ENCODE results near the gene STOX1.
"Not testable (repeated sequence)": the region's sequence is repeated elsewhere in the genome, so short reads cannot be mapped to it uniquely, and the experiment has no call there.

STOX1 gene

DNA sequence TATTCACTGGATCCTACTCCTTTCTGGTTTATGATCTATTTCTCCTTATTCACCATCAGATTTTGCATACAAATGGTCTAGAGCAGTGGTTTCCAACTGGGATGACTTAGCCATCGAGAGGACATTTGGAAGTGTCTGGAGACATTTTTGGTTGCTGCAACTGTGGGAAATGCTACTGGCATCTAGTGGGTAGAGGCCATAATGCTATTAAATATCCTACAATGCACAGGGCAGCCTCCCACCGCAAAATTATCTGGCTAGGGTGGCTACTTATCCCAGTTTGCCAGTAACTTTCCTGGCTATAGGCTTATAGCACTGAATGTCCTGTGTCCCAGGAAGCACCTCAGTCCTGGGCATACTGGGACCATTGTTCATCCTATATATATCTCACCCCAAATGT lies 52.3 kb downstream of the STOX1 start:
- DNase-seq (ENCODE audit: low spot score): no peak

DNA sequence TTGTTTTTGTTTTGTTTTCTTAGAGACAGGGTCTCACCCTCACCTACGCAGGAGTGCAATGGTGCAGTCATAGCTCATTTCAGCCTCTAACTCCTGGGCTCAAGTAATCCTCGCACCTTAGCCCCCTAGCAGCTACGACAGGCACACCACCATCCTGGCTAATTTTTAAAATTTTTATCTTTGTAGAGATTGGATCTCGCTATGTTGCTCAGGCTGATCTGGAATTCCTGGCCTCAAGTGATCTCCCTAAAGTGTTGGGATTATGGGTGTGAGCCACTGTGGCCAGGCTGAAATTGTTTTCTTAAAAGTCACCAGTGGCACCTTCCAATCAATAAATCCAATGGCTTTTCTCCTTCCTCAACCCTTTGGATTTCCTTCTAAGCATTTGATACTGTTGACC lies 52.9 kb downstream of the STOX1 start:
- no peak for DNase-seq (ENCODE audit: low spot score)

DNA sequence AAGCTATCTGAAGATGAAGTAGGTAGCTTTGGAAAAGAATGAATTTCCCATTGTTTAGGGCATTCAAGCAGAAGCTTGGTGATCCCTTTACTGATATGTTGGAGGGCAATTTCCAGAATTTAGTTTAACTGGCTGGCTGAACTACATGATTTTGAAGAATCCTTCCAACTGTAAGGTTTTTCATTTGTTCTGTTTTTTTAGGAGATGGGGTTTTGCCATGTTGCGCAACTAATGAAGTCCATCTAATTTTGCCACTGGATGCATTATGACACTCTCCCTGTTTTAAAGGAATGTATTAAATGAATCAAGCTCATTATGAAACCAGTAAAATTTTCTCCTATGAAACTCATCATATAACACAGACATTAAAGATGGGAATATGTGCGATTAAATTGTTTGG lies 67.7 kb downstream of the STOX1 start:
- DNase-seq (ENCODE audit: low spot score): no peak

DNA sequence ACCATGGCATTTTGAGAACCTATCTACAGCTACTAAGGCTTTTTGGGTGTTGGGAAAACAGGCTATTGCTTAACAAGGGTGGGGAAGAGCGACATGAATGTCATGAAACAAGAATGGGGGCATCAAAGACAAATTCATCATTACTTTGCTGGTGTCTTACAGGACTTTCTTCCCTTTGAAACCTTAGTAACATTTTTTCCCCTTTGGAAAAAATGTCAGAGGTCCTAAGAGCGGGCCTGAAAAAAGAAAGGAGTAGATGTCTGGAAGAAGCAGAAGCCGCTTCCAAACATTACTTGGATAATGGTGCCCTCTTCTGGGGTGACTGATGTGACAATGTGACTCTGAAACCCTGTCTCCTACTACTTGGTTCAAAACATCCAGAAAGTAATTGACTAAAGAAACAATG lies 70.0 kb downstream of the STOX1 start:
- peak; percentile 70 for DNase-seq (ENCODE audit: low spot score)

DNA sequence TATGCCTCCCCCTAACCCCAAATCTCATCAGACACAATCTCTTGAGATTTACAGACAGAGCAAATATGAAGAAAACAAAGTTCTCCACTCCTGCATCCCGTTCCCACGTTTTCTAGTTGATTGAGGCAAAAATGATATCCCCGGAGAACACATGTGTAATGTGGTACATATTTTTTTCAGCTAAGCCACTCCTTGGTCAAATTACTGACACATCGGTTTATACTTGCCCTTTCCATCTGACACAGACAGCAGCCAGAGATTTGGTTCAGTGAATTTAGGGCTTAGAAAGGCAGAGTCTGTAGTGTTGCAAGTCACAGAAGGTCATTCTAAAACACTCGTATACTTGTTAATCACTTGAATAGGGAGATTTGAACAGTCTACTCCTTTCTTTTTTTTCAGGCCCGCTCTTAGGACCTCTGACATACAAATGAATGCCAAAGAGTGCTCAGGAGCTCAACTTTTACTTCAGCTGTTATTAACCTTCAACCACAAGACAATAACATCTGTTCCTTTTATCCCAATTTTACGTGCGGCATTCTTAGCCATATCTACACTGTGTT lies 71.9 kb downstream of the STOX1 start:
- DNase-seq (ENCODE audit: low spot score): no peak

DNA sequence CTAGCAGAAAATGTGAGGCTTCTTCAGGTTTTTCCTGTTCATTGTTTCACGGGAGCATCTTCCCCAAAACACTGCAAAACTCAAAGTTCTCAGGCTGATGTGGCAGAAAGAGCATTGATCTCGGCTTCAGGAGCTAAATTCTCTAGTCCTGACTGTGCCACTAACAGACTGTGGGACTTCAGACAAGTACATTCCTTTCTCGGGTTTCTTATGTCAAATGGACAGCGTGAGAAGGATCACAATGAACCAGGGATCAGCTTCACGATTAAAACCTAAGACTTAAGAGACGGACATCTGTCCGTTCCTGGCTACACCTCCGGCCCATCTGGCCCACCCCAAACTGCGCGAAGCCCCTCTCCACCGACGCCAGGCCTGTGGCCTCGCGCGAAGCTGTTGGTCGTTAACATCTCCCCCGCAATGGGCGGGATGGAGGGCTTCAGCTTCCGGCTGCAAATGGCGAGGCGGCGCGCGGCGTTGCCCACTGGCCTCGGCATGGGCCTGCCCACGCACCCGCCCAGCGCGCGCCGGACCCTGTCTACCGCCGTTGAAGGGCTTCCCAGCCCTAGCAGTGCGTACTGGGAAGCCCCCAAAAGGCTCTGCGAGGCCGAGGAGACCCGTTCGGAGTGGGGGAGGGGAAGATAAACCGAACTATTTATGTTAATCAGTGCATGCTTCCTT lies 73.2 kb downstream of the STOX1 start:
- peak; percentile 44 for DNase-seq (ENCODE audit: low spot score)

DNA sequence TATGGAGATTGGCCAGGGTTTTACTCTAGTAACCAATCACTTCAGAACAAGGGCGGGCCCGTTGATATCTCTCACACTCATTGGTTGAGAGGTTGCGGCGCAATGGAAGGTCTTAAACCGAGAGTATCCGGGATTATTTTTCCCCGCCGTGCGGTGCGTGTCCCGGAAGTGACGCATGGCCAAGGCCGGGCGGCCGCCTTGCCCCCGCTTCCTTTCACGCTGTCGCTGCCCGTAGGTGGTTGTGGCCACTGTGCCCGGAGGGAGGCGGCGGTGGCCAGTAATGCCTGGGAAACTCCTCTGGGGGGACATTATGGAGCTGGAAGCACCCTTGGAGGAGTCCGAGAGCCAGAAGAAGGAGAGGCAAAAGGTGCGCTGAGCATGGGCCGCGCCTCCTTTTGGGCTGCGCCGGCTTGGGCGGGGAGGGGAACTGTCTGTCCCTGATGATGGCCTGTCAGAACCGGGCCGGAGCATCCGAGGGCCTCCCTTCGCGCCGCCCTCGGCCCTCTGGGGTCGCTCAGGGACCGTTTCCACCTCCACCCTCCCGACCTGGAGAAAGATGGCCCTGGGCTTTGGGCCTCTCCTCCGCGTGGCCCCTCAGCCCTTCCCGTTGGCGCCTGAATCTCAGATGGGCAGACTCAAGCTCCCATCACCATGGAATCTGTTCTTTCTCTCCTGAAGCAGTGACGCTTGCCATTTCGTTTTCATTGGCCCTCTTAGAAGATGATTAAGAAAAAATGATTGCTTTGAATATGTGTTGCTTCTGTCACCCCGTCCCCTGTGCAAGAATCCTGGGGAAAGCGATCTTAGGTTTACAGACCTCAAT lies 74.0 kb downstream of the STOX1 start, which contains the start of gene DDX50:
Gene DDX50, plus strand, starts transcription at position 211 of the 823 bp plus-strand sequence. Its CDS starts 70 bp downstream, at position 281.
- peak; percentile 96 for DNase-seq (ENCODE audit: low spot score)

DNA sequence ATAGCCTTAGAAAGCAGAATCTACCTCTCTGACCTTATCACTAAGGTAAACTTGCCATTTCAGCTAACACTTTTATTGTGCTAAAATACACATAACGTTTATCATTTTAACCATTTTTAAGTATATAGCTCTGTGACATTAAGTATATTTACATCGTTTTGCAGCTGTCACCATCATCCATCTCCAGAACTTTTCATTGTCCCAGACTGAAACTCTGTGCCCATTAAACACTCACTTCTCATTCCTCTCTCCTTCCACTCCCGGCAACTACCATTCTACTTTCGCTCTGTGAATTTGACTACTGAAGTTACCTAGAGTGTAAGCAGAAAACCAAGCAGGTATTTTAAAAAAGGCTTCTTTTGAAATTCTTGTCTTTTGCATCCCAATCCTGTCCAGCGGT lies 75.1 kb downstream of the STOX1 start:
- no peak for DNase-seq (ENCODE audit: low spot score)

DNA sequence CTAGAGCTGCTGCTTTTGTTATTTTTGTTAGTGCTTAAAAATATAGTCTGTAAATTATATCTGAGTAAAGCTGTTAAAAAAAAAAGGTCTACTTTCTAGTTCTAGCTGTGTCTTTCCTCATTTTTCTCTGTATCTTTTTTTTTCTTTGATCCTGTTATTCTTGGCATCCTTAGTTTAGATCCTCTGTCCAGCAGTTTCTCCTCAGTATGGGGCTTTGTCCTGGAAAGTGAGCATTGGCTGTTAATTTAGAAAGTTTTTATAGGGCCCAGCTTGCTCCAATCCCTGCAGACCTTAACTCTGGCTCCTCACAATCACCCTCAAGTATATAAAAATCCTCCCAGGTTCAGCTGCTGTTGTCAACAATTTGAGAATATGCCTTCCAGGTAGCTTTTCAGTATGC lies 97.3 kb downstream of the STOX1 start:
- no peak for DNase-seq (ENCODE audit: low spot score)

DNA sequence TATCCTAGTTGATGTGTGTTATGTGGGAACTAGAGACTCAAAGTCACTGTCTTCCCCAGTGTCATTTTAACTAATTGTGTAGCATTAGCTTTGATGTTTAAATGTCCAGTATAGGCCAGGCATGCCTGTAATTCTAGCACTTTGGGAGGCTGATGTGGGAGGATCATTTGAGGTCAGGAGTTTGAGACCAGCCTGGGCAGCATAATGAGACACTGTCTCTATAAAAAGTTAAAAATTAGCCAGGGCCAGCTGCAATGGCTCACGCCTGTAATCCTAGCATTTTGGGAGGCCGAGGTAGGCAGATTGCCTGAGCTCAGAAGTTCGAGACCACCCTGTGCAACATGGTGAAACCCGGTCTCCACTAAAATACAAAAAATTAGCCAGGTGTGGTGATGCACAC lies 98.2 kb downstream of the STOX1 start:
- no peak for DNase-seq (ENCODE audit: low spot score)

DNA sequence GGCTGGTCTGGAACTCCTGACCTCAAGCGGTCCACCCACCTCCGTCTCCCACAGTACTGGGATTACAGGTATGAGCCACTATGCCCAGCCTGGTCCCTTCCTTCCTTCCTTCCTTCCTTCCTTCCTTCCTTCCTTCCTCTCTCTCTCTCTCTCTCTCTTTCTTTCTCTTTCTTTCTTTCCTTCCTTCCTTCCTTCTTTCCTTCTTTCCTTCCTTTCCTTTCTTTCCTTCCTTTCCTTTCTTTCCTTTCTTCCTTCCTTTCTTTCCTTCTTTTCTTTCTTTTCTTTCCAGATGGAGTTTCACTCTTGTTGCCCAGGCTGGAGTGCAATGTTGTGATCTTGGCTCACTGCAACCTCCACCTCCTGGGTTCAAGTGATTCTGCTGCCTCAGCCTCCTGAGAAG lies 101.8 kb downstream of the STOX1 start:
- DNase-seq (ENCODE audit: low spot score): not testable (repeated sequence)

DNA sequence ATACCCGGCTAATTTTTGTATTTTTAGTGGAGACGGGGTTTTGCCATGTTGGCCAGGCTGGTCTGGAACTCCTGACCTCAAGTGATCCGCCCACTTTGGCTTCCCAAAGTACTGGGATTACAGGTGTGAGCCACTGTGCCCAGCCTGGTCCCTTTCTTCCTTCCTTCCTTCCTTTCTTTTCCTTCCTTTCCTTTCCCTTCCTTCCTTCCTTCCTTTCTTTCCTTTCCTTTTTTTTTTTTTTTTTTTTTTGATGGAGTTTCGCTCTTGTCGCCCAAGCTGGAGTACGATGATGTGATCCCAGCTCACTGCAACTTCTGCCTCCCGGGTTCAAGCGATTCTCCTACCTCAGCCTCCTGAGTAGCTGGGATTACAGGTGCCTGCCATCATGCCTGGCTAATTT lies 102.6 kb downstream of the STOX1 start:
- DNase-seq (ENCODE audit: low spot score): not testable (repeated sequence)

DNA sequence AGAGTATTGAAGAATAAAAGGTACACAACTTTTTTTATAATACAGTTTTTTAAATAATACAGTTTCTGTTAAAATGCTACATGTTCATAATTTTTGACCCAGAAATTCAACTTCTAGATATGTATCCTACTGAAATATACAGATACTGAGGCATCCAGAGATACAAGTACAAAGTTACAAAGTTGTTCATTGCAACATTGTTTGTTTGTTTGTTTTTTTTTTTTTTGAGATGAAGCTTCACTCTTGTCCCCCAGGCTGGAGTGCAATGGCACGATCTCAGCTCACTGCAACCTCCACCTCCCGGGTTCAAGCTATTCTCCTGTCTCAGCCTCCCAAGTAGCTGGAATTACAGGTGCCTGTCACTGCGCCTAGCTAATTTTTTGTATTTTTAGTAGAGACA lies 105.5 kb downstream of the STOX1 start:
- DNase-seq (ENCODE audit: low spot score): not testable (repeated sequence)

DNA sequence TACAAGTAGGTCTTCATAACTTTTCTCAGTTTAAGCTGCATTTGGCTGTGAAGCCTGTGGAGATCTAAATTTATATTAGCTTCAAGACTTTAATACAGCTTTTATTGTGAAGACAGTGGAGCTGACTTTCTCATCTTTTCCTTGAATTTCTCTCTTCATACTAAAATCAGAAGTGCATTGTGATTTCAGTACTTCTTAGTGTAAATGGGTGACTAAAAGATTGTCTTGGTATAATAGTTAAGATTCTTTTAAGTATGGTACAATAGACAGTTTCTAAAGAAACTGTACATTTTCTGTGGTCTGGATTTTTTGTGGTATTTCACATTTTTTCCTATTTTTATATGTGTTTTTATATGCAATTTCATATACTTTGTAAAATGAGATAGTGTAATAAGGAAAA lies 107.7 kb downstream of the STOX1 start:
- DNase-seq (ENCODE audit: low spot score): no peak

DNA sequence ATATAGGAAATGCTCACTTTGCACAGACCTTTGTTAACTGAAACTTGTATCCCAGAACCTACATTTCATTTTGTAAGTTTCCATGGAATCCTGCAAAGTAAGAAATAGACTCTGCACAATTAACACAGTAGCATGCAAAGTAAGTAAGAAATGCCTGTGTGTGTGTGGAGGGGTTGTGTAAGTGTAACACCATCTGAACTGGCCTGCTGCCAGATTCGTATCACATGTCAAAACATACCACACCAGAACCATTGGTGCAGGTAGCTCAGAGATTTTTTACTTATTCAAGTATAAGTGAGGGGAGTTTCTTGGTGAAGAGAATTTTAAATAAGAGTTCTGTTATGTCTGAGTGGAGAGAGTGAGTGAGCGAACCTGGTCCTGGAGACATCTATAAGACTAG lies 110.8 kb downstream of the STOX1 start:
- DNase-seq (ENCODE audit: low spot score): no peak

DNA sequence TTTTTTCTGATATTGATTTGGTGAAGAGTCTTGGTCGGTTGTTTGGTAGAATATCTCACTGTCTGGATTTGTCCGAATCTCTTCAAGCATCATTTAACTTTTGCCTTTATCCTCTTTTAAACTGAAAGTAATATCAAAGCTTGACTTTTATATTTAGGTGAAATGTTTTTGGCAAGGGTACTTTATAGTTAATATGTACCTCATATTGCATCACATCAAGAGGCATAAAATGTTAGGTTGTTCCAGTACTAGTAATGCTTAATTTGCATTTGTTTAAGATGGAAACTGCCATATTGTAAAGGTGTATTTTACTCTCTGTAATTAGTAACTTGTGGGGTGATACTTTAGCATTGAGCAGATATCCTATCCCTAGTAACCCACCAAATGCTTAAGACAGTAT lies 111.6 kb downstream of the STOX1 start:
- DNase-seq (ENCODE audit: low spot score): no peak

DNA sequence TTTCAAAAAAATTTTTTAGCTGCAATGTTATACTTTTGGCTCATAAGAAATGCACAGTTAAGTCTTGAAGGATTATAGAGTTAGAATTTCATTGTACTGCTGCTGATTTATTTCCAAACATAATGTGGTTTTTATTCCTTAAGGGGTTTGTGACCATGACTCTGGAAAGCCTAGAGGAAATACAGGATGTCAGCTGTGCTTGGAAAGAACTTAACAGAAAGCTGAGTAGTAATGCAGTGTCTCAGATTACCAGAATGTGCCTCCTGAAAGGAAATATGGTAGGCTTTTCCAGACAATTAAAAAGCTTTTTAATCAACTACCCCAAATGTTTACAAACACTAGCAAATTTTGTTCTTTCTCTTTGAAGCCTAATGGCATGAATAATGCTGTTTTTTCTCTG lies 113.6 kb downstream of the STOX1 start:
- DNase-seq (ENCODE audit: low spot score): not testable (repeated sequence)

Data from AG08395 (cell line).